Measurements from ENCODE around the gene CALY.

CALY gene

DNA sequence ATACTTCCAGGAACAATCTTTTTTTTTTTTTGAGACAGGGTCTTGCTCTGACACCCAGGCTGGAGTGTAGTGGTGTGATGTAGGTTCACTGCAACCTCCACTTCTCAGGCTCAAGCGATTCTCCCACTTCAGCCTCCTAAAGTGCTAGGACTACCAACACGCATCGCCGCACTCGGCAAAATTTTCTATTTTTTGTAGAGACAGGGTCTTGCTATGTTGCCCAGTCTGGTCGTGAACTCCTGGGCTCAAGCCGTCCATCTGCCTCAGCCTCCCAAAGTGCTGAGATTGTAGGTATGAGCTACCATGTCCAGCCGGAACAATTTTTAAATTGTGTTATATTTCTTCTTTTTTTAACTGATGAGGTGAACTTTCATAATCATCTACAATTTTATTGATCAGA, 25.9 kb downstream of the CALY start:
- no peak for DNase-seq (ENCODE audit: low spot score)

DNA sequence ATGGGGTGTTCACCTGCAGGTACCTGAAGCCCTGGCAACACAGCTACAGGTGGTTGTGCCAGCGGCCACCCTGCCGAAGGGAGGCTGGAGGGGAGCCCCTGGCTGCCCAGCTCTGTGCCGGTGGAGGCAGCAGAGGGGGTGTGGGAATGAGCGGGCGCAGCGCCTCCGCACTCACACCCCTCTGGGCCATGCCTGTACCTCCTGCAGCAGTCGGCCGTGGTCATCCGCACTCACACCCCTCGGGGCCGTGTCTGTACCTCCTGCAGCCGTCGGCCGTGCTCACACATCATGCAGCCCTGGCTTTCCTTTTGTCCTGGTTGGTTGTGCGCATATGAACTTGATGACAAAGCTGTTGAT, 26.3 kb downstream of the CALY start:
- no peak for DNase-seq (ENCODE audit: low spot score)

DNA sequence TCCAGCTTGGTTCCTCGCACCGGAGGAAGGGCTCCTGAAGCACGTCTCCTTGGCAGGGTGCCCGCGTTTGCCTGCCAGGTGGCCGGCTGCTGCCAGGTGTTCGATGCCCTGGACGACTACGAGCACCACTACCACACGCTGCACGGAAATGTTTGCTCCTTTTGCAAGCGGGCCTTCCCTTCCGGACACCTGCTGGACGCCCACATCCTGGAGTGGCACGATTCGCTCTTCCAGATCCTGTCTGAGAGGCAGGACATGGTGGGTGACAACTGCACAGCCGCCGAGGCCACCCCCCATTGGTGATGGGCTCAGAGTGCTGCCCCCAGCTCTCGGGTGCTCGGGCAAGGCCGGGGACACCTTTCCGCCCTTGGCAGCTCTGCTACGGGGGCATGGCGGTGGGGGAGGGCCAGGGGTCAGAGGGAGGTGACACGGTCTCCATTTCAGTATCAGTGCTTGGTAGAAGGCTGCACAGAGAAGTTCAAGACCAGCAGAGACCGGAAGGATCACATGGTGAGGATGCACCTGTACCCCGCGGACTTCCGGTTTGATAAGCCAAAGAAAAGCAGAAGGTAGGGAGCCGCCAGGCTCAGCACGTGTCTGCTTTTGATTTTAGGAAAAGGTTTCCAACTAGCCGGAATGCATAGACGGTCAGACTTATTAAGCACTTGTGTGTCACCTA, 26.8 kb downstream of the CALY start:
- DNase-seq (ENCODE audit: low spot score), result no peak

GRCh38 chr10:133309100-133309719, 27.5 kb downstream of the CALY start:
- DNase-seq (ENCODE audit: low spot score), result peak; percentile 99

- peak; percentile 95 for DNase-seq (ENCODE audit: low spot score)
Observed at GRCh38 chr10:133308421-133309099, 28.1 kb downstream of the CALY start, which contains the start of the genes TUBGCP2 and ZNF511. Gene TUBGCP2 (minus strand): TSS chr10:133308872. CDS start chr10:133302941, 5,931 bp downstream. Gene ZNF511 (plus strand): TSS chr10:133308914. CDS start chr10:133308944, 30 bp downstream.

GRCh38 chr10:133307776-133308420, 28.8 kb downstream of the CALY start:
- DNase-seq (ENCODE audit: low spot score), result peak; percentile 60

DNA sequence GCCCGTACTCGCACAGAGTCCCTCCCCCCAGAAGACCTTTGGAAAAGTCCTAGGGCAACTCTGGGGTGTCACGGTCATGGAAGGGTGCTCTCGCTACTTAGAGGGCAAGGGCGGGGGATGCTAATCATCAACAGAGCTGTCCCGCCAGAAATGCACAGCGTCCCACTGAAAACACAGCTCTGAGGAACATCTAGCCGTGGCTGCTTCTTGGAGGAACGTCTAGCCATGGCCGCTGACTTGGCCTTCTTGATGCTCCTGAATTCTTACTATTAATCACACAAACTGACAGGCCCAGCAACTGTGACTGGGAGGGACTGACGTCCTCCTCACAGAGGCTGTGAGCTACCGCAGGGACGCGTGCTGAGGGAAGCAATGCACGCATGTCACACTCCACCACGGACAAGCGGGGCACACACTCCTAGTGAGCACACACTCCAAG, 29.7 kb downstream of the CALY start:
- DNase-seq (ENCODE audit: low spot score), result no peak

GRCh38 chr10:133306097-133306476, 30.6 kb downstream of the CALY start:
- DNase-seq (ENCODE audit: low spot score), result no peak

DNA sequence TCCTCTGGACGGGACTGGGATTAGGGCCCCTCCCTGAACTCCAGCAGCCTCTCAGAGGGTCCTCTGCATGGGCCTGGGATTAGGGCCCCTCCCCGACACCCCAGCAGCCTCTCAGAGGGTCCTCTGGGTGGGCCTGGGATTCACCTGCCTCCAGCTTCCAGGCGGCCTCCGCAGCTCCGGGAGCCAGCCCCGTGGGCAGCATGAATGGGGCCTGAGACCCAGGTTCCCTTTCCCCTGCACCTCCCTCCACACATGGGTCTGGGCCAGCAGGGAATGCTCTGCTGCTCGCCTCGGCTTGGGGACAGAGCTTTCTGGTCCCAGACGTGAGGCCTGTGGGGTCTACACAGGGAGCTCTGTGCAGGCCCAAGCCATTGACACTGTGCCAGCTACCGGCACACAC, 33.5 kb downstream of the CALY start:
- no peak for DNase-seq (ENCODE audit: low spot score)

DNA sequence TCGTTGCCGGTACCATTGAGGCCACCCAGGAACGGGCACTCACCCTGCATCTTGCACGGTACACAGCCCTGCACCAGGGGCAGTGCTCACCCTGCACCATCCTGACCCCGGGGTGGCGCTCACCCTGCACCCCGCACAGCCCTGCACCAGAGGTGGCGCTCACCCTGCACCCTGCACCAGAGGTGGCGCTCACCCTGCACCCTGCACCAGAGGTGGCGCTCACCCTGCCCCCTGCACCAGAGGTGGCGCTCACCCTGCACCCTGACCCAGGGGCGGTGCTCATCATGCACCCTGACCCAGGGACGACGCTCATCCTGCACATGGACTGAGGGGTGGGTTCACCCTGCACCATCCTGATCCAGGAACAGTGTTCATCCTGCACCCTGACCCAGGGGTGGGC, 34.5 kb downstream of the CALY start:
- DNase-seq (ENCODE audit: low spot score), result no peak

- DNase-seq (ENCODE audit: low spot score), result no peak
Observed at GRCh38 chr10:133299738-133300137, 37.0 kb downstream of the CALY start.

DNA sequence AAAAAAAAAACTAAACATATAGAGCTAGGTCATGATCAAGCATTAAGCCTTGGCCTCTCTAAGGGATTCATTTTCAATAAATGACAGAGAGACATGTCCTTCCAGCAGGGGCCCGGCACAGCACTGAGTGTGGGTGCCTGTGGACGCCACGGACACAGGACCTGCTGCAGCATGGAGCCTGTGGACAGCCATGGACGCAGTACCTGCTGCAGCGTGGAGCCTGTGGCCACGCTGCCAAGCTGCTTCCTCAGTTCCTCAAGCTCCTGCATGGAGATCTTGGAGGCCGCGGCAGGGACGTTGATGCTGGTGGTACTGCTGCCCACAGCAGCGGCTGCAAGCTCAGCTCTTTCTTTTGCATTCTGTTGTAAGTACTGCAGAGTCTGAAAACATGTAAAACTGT, 37.5 kb downstream of the CALY start:
- no peak for DNase-seq (ENCODE audit: low spot score)

DNA sequence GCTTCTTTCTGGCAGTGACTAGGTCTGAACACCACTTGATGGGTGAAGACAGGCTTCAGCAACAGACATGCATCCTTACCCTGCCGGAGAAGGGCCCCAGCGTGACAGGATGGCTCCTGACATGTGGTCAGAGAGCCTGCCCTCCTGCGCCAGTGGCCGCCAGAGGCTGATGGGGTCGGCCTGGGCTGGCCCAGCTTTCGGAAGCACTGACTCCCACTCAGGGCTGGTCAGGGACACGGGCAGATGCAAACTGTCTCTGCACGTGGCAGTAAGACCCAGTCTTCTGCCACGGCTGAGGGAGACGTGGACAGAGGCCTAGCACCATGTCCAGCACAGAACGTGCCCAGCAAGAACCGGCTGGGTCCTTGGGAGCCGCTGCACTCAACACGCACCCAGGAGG, 38.2 kb downstream of the CALY start:
- no peak for DNase-seq (ENCODE audit: low spot score)

DNA sequence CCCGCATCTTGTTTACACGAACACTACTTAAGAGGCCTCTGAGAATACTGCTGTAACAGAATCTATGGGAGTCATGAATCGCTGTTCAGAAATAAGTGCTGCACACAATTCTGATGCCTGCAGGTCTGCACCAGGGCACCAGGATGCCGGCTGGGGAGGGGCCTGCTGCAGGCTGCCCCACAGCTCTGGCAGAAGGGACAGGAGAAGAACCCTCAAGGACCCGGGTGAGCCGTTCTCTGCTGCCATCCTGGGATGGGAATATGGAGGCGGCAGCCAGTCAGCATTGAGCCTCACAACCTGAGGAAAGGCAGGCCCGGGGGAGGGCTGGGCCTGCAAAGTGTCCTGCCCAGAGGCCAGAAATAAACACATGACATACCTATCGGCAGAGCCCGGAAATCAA, 39.2 kb downstream of the CALY start:
- no peak for DNase-seq (ENCODE audit: low spot score)

- no peak for DNase-seq (ENCODE audit: low spot score)
Observed at GRCh38 chr10:133295426-133296320, 41.0 kb downstream of the CALY start.

DNA sequence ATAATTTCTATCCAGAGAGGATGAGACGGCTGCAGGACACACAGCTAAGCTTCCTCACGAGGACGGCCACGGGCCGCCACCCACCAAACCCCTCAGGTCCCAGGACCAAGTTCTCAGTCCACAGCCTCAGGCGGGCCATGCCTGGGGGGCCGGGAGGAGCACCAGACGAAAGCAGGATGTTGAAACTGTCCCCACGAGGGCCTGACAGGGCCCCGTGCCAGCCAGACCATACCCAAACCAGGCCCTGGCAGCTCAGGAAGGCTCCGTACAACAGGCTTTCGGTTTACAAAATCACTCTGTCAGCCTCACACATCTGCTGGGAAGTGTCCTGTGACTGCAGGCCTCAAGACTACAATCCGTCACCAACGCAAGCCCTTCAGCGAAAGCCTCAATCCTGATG, 42.5 kb downstream of the CALY start:
- DNase-seq (ENCODE audit: low spot score), result no peak

DNA sequence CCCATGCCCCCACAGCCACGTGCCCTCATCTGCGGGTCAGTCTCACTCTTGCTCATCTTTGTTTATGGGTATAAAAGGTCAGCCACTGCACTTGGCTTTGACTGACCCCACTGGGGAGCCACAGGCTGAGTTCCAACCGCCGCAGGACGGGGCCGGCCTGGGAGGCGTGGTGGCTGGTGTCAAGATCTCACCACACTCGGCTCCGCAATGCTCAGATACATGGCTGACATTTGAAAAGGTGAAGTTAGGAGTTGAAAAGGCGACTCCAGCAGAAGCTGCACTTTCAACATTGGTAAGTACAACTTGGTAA, 42.9 kb downstream of the CALY start:
- DNase-seq (ENCODE audit: low spot score), result no peak

- DNase-seq (ENCODE audit: low spot score), result peak; percentile 94
Observed at GRCh38 chr10:133292919-133293809, 43.5 kb downstream of the CALY start.

DNA sequence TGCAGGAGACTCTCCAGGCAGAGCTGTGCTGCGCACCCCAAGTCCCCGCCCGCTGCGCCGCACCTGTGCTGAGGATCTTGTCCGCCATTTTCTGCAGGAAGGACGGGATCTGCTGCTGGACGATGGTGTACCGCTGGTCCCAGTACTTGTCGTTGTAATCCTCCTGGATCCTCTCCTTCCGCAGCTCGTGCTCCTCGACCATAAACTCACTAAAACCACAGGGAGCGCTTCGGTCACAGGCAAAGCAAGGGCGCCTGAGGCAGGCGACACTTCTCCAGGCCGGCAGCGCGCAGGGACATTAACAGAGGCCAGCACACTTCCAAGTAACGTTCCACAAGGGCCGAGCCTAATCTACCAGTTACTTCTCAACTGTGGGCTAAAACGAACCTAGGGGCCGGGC, 46.9 kb downstream of the CALY start:
- DNase-seq (ENCODE audit: low spot score), result no peak

DNA sequence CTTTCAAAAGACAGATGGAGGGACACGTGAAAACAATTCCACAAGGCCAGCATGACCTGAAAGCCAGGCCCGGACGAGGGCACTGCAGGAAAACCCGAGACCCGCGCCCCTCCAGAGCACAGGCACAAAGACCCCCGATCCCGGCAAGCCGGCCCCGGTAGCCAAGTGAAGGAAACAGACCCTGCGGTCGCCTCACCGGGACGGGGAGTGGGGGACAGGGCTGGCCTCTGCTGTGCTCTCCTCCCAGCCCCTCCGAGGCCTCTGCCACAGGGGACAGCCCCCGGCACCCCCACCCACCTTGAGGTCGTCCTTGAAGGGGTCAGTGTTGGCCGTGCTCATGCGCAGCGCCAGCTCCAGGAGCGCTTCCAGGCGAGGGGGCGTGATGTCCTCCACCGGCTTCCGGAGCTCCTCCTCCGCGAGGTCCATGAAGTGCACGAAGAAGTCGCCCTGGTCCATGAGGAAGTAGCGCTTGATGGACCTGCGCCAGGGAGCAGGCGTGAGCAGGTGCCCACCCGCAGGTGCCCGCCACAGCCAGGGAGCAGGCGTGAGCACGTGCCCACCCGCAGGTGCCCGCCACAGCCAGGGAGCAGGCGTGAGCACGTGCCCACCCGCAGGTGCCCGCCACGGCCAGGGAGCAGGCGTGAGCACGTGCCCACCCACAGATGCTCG, 48.7 kb downstream of the CALY start:
- no peak for DNase-seq (ENCODE audit: low spot score)
